BLaER1 treated with 17β-estradiol and CSF1 and Interleukin-3, amounts not matched to agents 10 nM and 100 nM (cell line): ENCODE data around the gene ARFGAP2.
"Not testable (repeated sequence)": the region's sequence is repeated elsewhere in the genome, so short reads cannot be mapped to it uniquely, and the experiment has no call there.

Experiments used
- H3K27ac ChIP-seq, 11 experiments: shearing (Covaris generic); formaldehyde crosslinking; 2 replicates each; pipeline ENCODE4 v1.8.1; 2022
- H3K27me3 ChIP-seq, 11 experiments: shearing (Covaris generic); formaldehyde crosslinking; 2 replicates each; pipeline ENCODE4 v1.8.1; 2022
- H3K36me3 ChIP-seq, 11 experiments: shearing (Covaris generic); formaldehyde crosslinking; 2 replicates each; pipeline ENCODE4 v1.8.1; 2022
- H3K4me1 ChIP-seq, 10 experiments: shearing (Covaris generic); formaldehyde crosslinking; 2 replicates each; pipeline ENCODE4 v1.8.1; 2022
- H3K4me2 ChIP-seq, 11 experiments: shearing (Covaris generic); formaldehyde crosslinking; 2 replicates each; pipeline ENCODE4 v1.8.1; 2022
- H3K4me3 ChIP-seq, 10 experiments: shearing (Covaris generic); formaldehyde crosslinking; 2 replicates each; pipeline ENCODE4 v1.8.1; 2022
- H3K9ac ChIP-seq, 11 experiments: shearing (Covaris generic); formaldehyde crosslinking; 2 replicates each; pipeline ENCODE4 v1.8.1; 2022
- H3K9me3 ChIP-seq, 11 experiments: shearing (Covaris generic); formaldehyde crosslinking; replicated peaks in 1 of 11; 2 replicates each; pipeline ENCODE4 v1.8.1; 2022
- H4K20me1 ChIP-seq, 11 experiments: shearing (Covaris generic); formaldehyde crosslinking; 2 replicates each; pipeline ENCODE4 v1.8.1; 2022
- Cebpa-rat ChIP-seq, 11 experiments: shearing (Covaris generic); IDR thresholded peaks; 2 replicates each; pipeline ENCODE4 v1.8.1; 2022

Gene ARFGAP2

GRCh38 chr11:47127213-47127612 is 49.5 kb downstream of the ARFGAP2 start:
- TF ChIP-seq Cebpa-rat (IDR thresholded peaks at IDR 0.05), result no peak
- Histone ChIP-seq H3K9me3 (no peaks in the 10 kb centered on the region), H4K20me1 (no peaks in the 10 kb centered on the region), H3K4me3 (no peak overlapping the region), H3K4me1 (peaks cover 0 to 33% (median 22%) of the 10 kb centered on the region in 10 experiments; a peak in 11 of 20 replicates), H3K36me3 (peaks cover 0 to 5% (median 0%) of the 10 kb centered on the region in 11 experiments; a peak in 1 of 22 replicates), H3K4me2 (no peak overlapping the region), H3K27ac (no peak overlapping the region), H3K27me3 (no peaks in the 10 kb centered on the region), H3K9ac (no peak overlapping the region)

- no peak overlapping the region for H3K27ac ChIP-seq
- peaks cover 0 to 4% (median 0%) of the 10 kb centered on the region in 11 experiments; a peak in 1 of 22 replicates for H3K36me3 ChIP-seq
- no peaks in the 10 kb centered on the region for H3K27me3 ChIP-seq
- no peaks in the 10 kb centered on the region for H4K20me1 ChIP-seq
- H3K4me2 ChIP-seq, result peak overlapping the region in 5 of 11 experiments; percentile 6 to 66 (median 37); a peak in 4 of 22 replicates
- H3K4me3 ChIP-seq, result no peak overlapping the region
- no peak for TF ChIP-seq Cebpa-rat (IDR thresholded peaks at IDR 0.05)
- H3K9ac ChIP-seq, result no peak overlapping the region
- no peaks in the 10 kb centered on the region for H3K9me3 ChIP-seq
- H3K4me1 ChIP-seq, result peaks cover 0 to 23% (median 17%) of the 10 kb centered on the region in 10 experiments; a peak in 11 of 20 replicates
Observed at GRCh38 chr11:47125083-47125482, 51.6 kb downstream of the ARFGAP2 start.

- no peaks in the 10 kb centered on the region for H4K20me1 ChIP-seq
- peaks cover 0 to under 1% (median 0%) of the 10 kb centered on the region in 11 experiments; a peak in 1 of 22 replicates for H3K36me3 ChIP-seq
- peaks cover 0 to 23% (median 17%) of the 10 kb centered on the region in 10 experiments; a peak in 11 of 20 replicates for H3K4me1 ChIP-seq
- H3K4me2 ChIP-seq, result peak overlapping the region in 5 of 11 experiments; percentile 6 to 66 (median 37); a peak in 4 of 22 replicates
- TF ChIP-seq Cebpa-rat (IDR thresholded peaks at IDR 0.05), result no peak
- no peak overlapping the region for H3K9ac ChIP-seq
- H3K27me3 ChIP-seq, result no peaks in the 10 kb centered on the region
- no peak overlapping the region for H3K27ac ChIP-seq
- H3K4me3 ChIP-seq, result no peak overlapping the region
- no peaks in the 10 kb centered on the region for H3K9me3 ChIP-seq
Observed at GRCh38 chr11:47124675-47125074, 52.0 kb downstream of the ARFGAP2 start.

- H3K4me1 ChIP-seq, result peaks cover 0 to 23% (median 17%) of the 10 kb centered on the region in 10 experiments; a peak in 11 of 20 replicates
- H4K20me1 ChIP-seq, result no peaks in the 10 kb centered on the region
- peaks cover 0 to 3% (median 0%) of the 10 kb centered on the region in 11 experiments; a peak in 1 of 22 replicates for H3K36me3 ChIP-seq
- no peak overlapping the region for H3K27ac ChIP-seq
- H3K27me3 ChIP-seq, result no peaks in the 10 kb centered on the region
- H3K9ac ChIP-seq, result no peak overlapping the region
- no peak for TF ChIP-seq Cebpa-rat (IDR thresholded peaks at IDR 0.05)
- H3K9me3 ChIP-seq, result peaks cover 0 to 9% (median 8%) of the 10 kb centered on the region in 11 experiments; a peak in 9 of 22 replicates
- H3K4me3 ChIP-seq, result no peak overlapping the region
- no peak overlapping the region for H3K4me2 ChIP-seq
Observed at GRCh38 chr11:47123094-47123493, 53.6 kb downstream of the ARFGAP2 start.

GRCh38 chr11:47121731-47122130 is 54.9 kb downstream of the ARFGAP2 start:
- peaks cover 0 to 23% (median 17%) of the 10 kb centered on the region in 10 experiments; a peak in 11 of 20 replicates for H3K4me1 ChIP-seq
- H3K27me3 ChIP-seq, result no peaks in the 10 kb centered on the region
- H3K9ac ChIP-seq, result no peak overlapping the region

GRCh38 chr11:47121056-47121455 is 55.6 kb downstream of the ARFGAP2 start:
- Histone ChIP-seq H4K20me1 (no peaks in the 10 kb centered on the region), H3K27me3 (no peaks in the 10 kb centered on the region), H3K27ac (no peak overlapping the region), H3K4me1 (peaks cover 0 to 16% (median 11%) of the 10 kb centered on the region in 10 experiments; a peak in 9 of 20 replicates), H3K36me3 (peaks cover 0 to 3% (median 0%) of the 10 kb centered on the region in 11 experiments; a peak in 1 of 22 replicates), H3K4me3 (no peak overlapping the region), H3K9ac (no peak overlapping the region), H3K4me2 (no peak overlapping the region), H3K9me3 (peaks cover 0 to 9% (median 8%) of the 10 kb centered on the region in 11 experiments; a peak in 9 of 22 replicates)
- TF ChIP-seq Cebpa-rat (IDR thresholded peaks at IDR 0.05), result no peak

More at GRCh38 chr11:47121731-47122130, 54.9 kb downstream of the ARFGAP2 start:
- TF ChIP-seq Cebpa-rat (IDR thresholded peaks at IDR 0.05), result no peak
- Histone ChIP-seq H4K20me1 (no peaks in the 10 kb centered on the region), H3K9me3 (peaks cover 0 to 9% (median 8%) of the 10 kb centered on the region in 11 experiments; a peak in 9 of 22 replicates), H3K4me3 (no peak overlapping the region), H3K36me3 (peaks cover 0 to 3% (median 0%) of the 10 kb centered on the region in 11 experiments; a peak in 1 of 22 replicates), H3K27ac (no peak overlapping the region), H3K4me2 (no peak overlapping the region)

- not testable (repeated sequence) for H3K4me2 ChIP-seq, H3K4me1 ChIP-seq, H3K27me3 ChIP-seq, H3K9ac ChIP-seq, H3K27ac ChIP-seq, H3K4me3 ChIP-seq, H4K20me1 ChIP-seq, H3K36me3 ChIP-seq
- H3K9me3 ChIP-seq, result peaks cover 0 to 14% (median 9%) of the 10 kb centered on the region in 11 experiments; a peak in 11 of 22 replicates
Observed at GRCh38 chr11:47118958-47119688, 57.6 kb downstream of the ARFGAP2 start.
